Adipocyte (in vitro differentiated cells): ENCODE results near the gene JMJD7.

Experiments used
- DNase-seq: peaks from one replicate; pipeline ENCODE4 v3.0.0-alpha.2; 2015; ENCODE audit warnings: low read depth
- H3K27me3 ChIP-seq: replicated peaks from 2 replicates; pipeline ENCODE4 v1.7.0; 2013; ENCODE audit warnings: mild to moderate bottlenecking, low read length, moderate library complexity; ENCODE audit not compliant: control insufficient read depth, insufficient read depth
- H3K36me3 ChIP-seq: 2 replicates; pipeline ENCODE4 v1.7.0; 2013; ENCODE audit warnings: low read length, mild to moderate bottlenecking, moderate library complexity; ENCODE audit not compliant: control insufficient read depth, insufficient read depth, severe bottlenecking
- H3K4me1 ChIP-seq: 2 replicates; pipeline ENCODE4 v1.7.0; 2013; ENCODE audit warnings: mild to moderate bottlenecking, low read length, moderate library complexity; ENCODE audit not compliant: control insufficient read depth, insufficient read depth
- H3K4me3 ChIP-seq: 2 replicates; pipeline ENCODE4 v1.7.0; 2013; ENCODE audit warnings: mild to moderate bottlenecking, low read length, moderate library complexity
- H3K9ac ChIP-seq: 2 replicates; pipeline ENCODE4 v1.7.0; 2013; ENCODE audit warnings: mild to moderate bottlenecking, low read length, moderate library complexity
- H3K9me3 ChIP-seq: 2 replicates; pipeline ENCODE4 v1.7.0; 2013; ENCODE audit warnings: mild to moderate bottlenecking, low read length, moderate library complexity; ENCODE audit not compliant: control insufficient read depth

The JMJD7 gene

DNA sequence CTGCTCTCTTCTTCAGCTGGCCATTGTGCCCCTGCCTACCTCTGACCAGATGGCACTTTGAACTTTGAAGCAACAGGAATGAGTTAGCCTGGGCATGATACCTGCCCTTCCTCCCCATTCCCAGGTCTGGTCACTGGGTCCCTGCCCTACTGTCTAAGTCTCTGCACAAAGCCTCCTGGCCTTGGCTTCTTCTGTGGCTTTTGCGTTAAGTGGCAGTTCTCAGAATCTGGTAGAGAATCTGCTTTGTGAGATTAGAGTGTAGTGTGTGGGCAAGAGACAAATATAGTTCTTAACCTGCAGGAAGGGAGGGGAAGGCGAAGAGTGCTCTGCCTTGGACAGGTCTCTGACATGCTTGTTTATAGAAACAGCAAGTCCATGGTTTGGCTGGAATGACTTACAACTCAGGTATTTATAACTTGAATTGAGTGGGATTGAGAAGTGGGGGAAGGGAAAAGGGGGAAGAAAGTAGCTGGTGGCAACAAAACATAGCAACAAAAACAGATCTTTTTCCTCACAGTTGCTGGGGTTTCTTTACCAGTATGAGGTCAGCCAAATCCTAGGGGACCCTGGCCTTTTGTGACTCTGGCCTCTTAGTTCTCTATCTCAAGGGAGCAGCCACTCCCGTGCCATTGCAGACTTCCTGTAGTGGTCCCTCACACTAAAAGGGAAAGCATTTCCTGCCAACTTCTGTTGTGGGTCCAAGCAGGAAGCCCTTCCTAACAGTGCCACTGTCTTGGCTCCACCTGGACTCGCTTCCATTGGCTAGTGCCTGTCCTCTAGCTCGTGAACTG lies 36.9 kb upstream of the JMJD7 start:
- no peak overlapping the region for H3K9ac ChIP-seq
- no peaks in the 10 kb centered on the region for H3K36me3 ChIP-seq
- DNase-seq: peak; percentile 59
- H3K9me3 ChIP-seq: no peaks in the 10 kb centered on the region
- no peaks in the 10 kb centered on the region for H3K27me3 ChIP-seq
- H3K4me1 ChIP-seq: peaks cover 24% of the 10 kb centered on the region
- H3K4me3 ChIP-seq: peak overlapping the region; percentile 44

GRCh38 chr15:41791547-41791937 lies 36.4 kb upstream of the JMJD7 start:
- no peaks in the 10 kb centered on the region for H3K36me3 ChIP-seq
- DNase-seq: no peak
- H3K9ac ChIP-seq: no peak overlapping the region
- no peaks in the 10 kb centered on the region for H3K9me3 ChIP-seq
- H3K4me3 ChIP-seq: no peak overlapping the region
- H3K4me1 ChIP-seq: peaks cover 28% of the 10 kb centered on the region
- no peaks in the 10 kb centered on the region for H3K27me3 ChIP-seq

- Histone ChIP-seq H3K4me3 (no peak overlapping the region), H3K9ac (no peak overlapping the region), H3K36me3 (no peaks in the 10 kb centered on the region), H3K4me1 (peaks cover 32% of the 10 kb centered on the region), H3K9me3 (no peaks in the 10 kb centered on the region), H3K27me3 (no peaks in the 10 kb centered on the region)
- no peak for DNase-seq
Observed at GRCh38 chr15:41792000-41792637, 35.8 kb upstream of the JMJD7 start.

GRCh38 chr15:41794081-41794480 lies 33.8 kb upstream of the JMJD7 start:
- Histone ChIP-seq H3K4me3 (no peak overlapping the region), H3K9me3 (no peaks in the 10 kb centered on the region), H3K9ac (no peak overlapping the region), H3K27me3 (no peaks in the 10 kb centered on the region), H3K36me3 (no peaks in the 10 kb centered on the region), H3K4me1 (peaks cover 41% of the 10 kb centered on the region)
- peak; percentile 77 for DNase-seq

DNA sequence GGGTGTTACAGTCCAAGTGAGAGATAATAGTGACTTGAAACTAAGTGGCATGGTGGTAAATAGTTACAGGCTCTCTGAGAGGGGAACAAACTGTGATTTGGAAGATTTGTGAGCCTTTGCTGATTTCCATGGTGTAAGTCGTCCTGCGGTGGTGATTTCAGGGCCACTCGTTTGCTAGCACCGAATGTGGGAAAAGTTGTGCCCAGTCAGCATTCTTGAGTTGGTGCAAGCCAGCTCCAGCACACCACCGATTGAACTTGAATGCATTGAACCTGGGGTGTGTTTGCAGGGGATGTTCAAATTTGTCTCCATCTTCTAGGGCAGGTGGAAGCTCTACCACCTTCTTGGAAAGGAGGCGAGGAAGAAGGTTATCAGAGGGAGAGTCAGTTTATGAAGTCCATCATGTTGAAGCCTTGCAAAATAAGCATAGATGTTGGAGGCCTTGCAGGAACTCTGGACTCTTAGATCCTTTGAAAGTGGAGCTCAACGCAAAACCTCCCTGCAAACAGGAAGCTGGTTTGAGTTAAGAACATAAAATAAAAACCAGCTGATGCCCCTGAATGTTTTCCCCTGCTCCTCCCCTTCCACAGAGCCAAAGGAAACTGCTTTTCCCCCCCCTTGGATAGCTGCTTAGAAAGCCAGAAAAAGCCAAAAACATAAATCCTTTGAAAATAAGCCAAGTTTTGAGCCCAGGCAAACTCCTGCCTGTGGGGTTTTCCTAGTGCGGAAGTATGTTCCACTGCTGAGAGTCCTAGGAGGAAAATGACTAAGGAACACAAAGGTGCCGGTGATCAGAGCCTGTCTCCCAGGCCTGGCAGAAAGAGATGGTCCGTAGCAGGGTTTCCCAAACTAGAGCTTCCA lies 31.7 kb upstream of the JMJD7 start:
- Histone ChIP-seq H3K36me3 (peaks cover 6% of the 10 kb centered on the region), H3K9ac (peak overlapping the region; percentile 19), H3K4me3 (no peak overlapping the region), H3K4me1 (peaks cover 27% of the 10 kb centered on the region), H3K27me3 (no peaks in the 10 kb centered on the region), H3K9me3 (no peaks in the 10 kb centered on the region)
- DNase-seq: peak; percentile 91

DNA sequence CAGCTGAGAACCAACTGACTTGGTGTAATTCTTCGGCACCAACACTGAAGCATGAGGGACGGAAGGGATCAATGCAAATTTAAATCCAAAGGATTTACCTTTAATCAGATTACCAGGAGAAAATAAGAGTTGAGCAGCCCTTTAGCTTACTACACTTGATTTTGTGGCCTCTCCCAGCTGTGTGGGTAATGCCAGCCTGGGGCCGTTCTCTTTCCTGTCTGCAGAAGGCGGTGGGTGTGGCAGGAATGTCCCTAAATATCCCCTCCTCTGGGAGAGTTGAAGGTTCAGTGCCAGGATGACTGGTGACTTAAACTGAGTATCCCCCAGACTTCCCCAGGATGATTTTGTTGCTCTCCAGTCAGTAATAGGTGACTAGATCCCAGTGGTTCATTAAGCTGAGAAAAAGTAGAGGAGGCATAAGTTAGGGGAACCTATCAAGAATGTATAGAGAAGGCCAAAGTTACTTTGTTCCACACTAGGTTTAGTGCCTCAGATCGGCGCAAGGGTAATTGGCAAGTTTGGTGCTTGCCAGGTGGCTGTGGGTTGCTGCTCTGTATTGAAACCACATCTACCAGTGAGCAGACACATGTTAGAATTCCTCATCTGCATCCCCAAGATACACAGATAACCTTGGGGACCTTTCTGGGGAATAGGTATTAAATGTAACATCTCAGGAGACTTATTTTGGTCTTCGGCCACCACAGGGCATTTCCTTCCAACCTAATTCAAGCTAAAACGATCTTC lies 30.5 kb upstream of the JMJD7 start:
- H3K27me3 ChIP-seq: no peaks in the 10 kb centered on the region
- peaks cover 11% of the 10 kb centered on the region for H3K36me3 ChIP-seq
- H3K9me3 ChIP-seq: no peaks in the 10 kb centered on the region
- H3K4me1 ChIP-seq: peaks cover 23% of the 10 kb centered on the region
- H3K4me3 ChIP-seq: no peak overlapping the region
- DNase-seq: peak; percentile 44
- peak overlapping the region; percentile 19 for H3K9ac ChIP-seq

DNA sequence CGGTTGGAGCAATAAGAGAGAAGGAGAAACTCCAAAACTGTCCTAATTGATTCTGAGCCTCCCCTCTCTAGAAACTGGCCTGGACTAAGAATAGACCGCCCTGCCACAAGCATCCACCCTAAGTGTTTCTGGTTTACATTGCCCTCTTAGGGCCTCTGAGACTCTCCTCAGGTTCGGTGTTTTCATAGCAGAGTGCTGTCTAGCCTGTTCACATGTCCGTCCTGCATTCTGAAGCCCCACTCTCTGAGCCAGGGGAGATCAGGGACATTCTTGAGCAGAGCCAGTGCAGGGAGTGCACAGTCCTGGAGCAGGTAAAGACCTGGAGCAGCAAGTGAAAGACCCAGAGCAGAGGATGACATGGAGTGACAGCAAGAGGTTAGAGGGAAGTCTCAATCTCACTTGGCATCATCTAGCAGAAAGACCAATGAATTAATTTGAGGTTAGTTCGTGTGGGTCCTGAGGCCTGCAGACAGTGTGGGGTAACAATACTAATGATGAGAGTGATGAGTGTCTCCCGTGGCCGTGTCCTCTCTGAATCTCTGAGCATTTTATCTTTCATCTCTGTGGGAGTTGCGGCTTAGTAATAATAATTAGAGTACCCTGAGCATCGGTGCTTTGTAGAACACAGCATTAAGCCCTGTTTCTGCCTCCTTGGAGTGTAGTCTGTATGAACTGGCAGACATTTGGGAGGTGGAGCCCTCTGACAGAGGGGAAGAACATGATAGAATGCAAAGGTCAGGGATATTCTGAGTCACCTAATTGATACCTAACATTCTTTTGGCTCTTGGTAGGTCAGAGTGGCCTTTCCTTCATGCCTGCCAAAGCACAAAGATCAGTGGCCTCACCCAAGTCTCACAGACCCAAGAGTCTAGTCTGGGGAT lies 29.0 kb upstream of the JMJD7 start:
- no peak overlapping the region for H3K9ac ChIP-seq
- H3K4me1 ChIP-seq: peaks cover 23% of the 10 kb centered on the region
- H3K27me3 ChIP-seq: no peaks in the 10 kb centered on the region
- no peak for DNase-seq
- H3K36me3 ChIP-seq: peaks cover 11% of the 10 kb centered on the region
- H3K9me3 ChIP-seq: no peaks in the 10 kb centered on the region
- H3K4me3 ChIP-seq: no peak overlapping the region

DNA sequence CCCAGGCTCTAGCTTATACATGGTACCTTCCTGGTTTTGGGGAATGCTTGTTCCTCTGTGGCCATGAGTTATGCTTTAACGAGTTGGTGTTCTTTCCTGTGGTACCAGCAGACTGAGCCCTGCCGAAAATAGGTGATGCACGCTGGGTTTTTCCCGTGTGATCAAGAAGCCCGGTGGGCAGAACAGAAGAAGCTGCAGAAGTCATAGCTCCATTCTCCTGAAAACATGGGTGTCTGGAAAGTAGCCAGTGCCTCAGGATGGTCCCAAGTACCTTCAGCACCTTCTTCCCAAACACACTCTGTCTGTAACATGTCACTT lies 28.4 kb upstream of the JMJD7 start:
- Histone ChIP-seq H3K9me3 (no peaks in the 10 kb centered on the region), H3K9ac (no peak overlapping the region)

GRCh38 chr15:41801185-41801584 lies 26.7 kb upstream of the JMJD7 start:
- DNase-seq: no peak
- Histone ChIP-seq H3K4me3 (no peak overlapping the region), H3K36me3 (peaks cover 11% of the 10 kb centered on the region), H3K9me3 (no peaks in the 10 kb centered on the region), H3K27me3 (no peaks in the 10 kb centered on the region), H3K9ac (no peak overlapping the region), H3K4me1 (peaks cover 18% of the 10 kb centered on the region)

More for the DNA sequence above, 28.4 kb upstream of the JMJD7 start:
- Histone ChIP-seq H3K27me3 (no peaks in the 10 kb centered on the region), H3K36me3 (peaks cover 11% of the 10 kb centered on the region), H3K4me1 (peaks cover 23% of the 10 kb centered on the region), H3K4me3 (no peak overlapping the region)
- no peak for DNase-seq

- DNase-seq: no peak
- H3K4me3 ChIP-seq: no peak overlapping the region
- no peaks in the 10 kb centered on the region for H3K9me3 ChIP-seq
- peaks cover 14% of the 10 kb centered on the region for H3K4me1 ChIP-seq
- H3K36me3 ChIP-seq: peaks cover 11% of the 10 kb centered on the region
- no peak overlapping the region for H3K9ac ChIP-seq
- H3K27me3 ChIP-seq: no peaks in the 10 kb centered on the region
Observed at GRCh38 chr15:41801850-41802455, 25.9 kb upstream of the JMJD7 start.
